Aorta (tissue), 5 donors: ENCODE measurements around the gene RASA3. TPM values are rescaled to one million over a fixed set of nuclear protein-coding genes. Genes with fewer than 3 reads are reported as not detected.
A peak's percentile ranks its signal among the peaks of the same experiment; 100 is the strongest.

Experiments
- ATAC-seq: fragments of 200-7000 bp; cut with Tn5 transposase; one replicate; pipeline ENCODE4 v1.9.1; 2022; ENCODE audit warnings: moderate library complexity; ENCODE audit not compliant: low FRiP score
- DNase-seq, 2 donors: peaks; one replicate each; pipeline ENCODE4 v3.0.0-alpha.2; 2020
- H3K27ac ChIP-seq, 2 donors: one replicate each; pipeline ENCODE4 v1.5.1; 2013; ENCODE audit warnings: low read length in 2 of 2, mild to moderate bottlenecking in 2 of 2, moderate library complexity in 2 of 2, control low read depth in 1 of 2, inconsistent platforms in 1 of 2, low read depth in 1 of 2
- H3K27me3 ChIP-seq, 2 donors: one replicate each; pipeline ENCODE4 v1.6.1; 2013; ENCODE audit warnings: control low read depth in 1 of 2, low read length in 1 of 2, mild to moderate bottlenecking in 1 of 2, moderate library complexity in 1 of 2; ENCODE audit not compliant: insufficient read depth in 2 of 2, control insufficient read depth in 1 of 2
- H3K36me3 ChIP-seq, 2 donors: one replicate each; pipeline ENCODE4 v1.6.1; 2013; ENCODE audit warnings: control low read depth in 1 of 2, low read length in 1 of 2, mild to moderate bottlenecking in 1 of 2; ENCODE audit not compliant: insufficient read depth in 2 of 2, control insufficient read depth in 1 of 2
- H3K4me1 ChIP-seq, 2 donors: one replicate each; pipeline ENCODE4 v1.6.1; 2013; ENCODE audit warnings: low read length in 2 of 2, control low read depth in 1 of 2, mild to moderate bottlenecking in 1 of 2, moderate library complexity in 1 of 2; ENCODE audit not compliant: insufficient read depth in 2 of 2, control insufficient read depth in 1 of 2
- H3K4me3 ChIP-seq, 2 donors: one replicate each; pipeline ENCODE4 v1.5.1; 2013; ENCODE audit warnings: low read length in 2 of 2, control low read depth in 1 of 2, mild to moderate bottlenecking in 1 of 2
- H3K9me3 ChIP-seq: one replicate; pipeline ENCODE4 v1.6.1; 2013; ENCODE audit warnings: mild to moderate bottlenecking, low read length; ENCODE audit not compliant: control insufficient read depth
- WGBS, 2 donors: extraction: QIAGEN DNeasy Blood & Tissue Kit; methylation state at CpG; one replicate each; pipeline ENCODE4 v1.1.7; 2013; 5-methylcytosine and 5-hydroxymethylcytosine counted together
- intact Hi-C, 2 donors: fragments of 100-400 bp; cut with DNase I; formaldehyde crosslinking; loops; one replicate each; pipeline versions ENCODE4 v1.14.2 to v1.15.0; 2022
- polyA plus RNA-seq, 2 donors: library from polyadenylated mRNA; stranded (reverse); fragments of 200-250 nt; gene quantifications; one replicate each; pipeline ENCODE4 v1.2.3, GENCODE V29; 2013
- total RNA-seq, 2 donors: library from RNA; stranded (reverse); fragmentation: NEBNext Ultra II Directional; extraction: Animal tissue kit (Norgen Biotek cat#: 25700); gene quantifications; one replicate each; pipeline ENCODE4 v1.2.1, GENCODE V29; 2021
- donor health status: healthy with polysubstance abuse.
- donor health status: Bipolar disorder and iron deficiency.
- donor health status: DM: no; HTN: no; CAD: no.
- donor health status: DM: no; HTN: no; CAD: no.
- donor health status: DM: yes; HTN: yes; CAD: no.

The RASA3 gene
- total and polyA plus RNA-seq, 4 donors, result 8.1 to 42.3 (median 28.9) TPM

DNA sequence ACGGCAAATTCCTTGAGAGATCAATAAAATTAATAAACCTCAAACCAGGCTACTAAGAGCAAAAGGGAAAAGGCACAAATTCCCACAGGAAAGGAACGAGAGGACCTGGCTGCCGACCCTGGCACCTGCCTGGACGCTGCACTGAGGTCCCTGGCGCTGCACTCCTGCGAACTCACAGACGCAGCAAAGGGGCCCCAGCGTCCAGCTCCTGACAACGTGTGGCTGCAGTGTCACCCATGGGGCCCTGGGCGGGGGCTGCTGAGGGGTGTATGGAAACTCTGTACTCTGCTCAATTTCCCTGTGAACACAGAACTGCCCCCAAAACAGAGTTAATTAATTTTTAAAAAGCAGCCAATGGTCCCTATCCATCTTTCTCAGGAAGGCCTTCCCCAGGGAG, 97.2 kb downstream of the RASA3 start:
- intact Hi-C loops, result no loop called here
- Histone ChIP-seq H3K9me3 (no peaks in the 10 kb centered on the region), H3K36me3 (no peaks in the 10 kb centered on the region), H3K4me3 (no peak overlapping the region), H3K4me1 (no peaks in the 10 kb centered on the region), H3K27me3 (no peaks in the 10 kb centered on the region), H3K27ac (no peak overlapping the region)
- ATAC-seq (peak; percentile 13), DNase-seq (no peak)
- WGBS, 2 donors, result 81 to 85% methylated on average over 10 of the region's 10 CpGs

DNA sequence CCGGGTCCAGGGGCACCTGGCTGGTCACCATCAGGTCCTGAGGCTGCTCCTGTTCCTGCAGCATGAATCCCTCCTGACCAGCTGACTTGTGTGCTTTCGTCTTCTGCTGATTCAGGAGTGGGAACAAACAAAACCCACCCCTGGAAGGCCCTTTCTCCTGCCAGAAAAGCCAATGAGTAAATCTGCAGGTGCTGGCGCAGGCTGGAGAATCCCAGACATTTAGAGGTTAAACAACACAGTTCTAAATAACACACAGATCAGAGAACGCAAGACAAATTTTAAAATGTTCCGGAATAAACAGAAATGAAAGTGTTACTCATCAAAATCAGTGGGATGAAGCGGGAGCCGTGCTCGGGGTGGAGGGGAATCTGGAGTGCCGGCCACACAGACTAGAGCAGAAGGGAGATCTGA, 97.9 kb downstream of the RASA3 start:
- Histone ChIP-seq H3K4me1 (no peaks in the 10 kb centered on the region), H3K27me3 (no peaks in the 10 kb centered on the region), H3K9me3 (no peaks in the 10 kb centered on the region), H3K4me3 (no peak overlapping the region), H3K27ac (no peak overlapping the region), H3K36me3 (no peaks in the 10 kb centered on the region)
- intact Hi-C loops, result no loop called here
- no peak for DNase-seq
- WGBS, 2 donors, result 38 to 52% methylated on average over 9 of the region's 9 CpGs
- no peak for ATAC-seq

DNA sequence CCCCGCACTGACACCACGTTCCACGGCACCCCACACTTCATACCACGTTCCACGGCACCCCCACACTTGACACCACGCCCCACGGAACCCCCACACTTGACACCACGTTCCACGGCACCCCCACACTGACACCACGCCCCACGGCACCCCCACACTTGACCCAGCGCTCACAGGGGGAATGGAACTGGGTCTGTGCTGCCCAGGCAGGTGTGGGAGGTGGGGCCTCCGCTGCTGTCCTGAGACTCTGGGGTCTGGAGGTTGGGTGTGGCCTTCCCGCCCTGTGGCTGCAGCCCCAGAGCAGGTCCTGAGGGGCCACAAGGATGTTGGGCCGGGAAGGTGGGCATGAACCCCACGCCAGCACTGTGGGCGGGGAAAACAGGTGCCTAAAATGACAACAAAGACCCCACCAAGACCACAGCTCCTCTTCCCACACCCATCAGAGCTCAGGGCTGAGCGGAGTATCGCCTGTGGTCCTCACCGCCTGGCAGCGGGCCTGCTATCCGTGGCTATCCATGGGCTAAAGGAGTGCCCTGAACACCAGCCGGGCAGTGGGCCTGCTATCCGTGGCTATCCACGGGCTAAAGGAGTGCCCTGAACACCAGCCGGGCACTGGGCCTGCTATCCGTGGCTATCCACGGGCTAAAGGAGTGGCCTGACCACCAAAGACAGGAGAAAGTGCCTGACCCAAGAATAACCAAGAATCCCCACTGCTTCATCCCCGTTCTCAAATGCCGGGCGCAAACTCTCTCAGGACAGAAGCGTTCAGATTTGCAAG, 98.7 kb downstream of the RASA3 start:
- no peaks in the 10 kb centered on the region for H3K9me3 ChIP-seq
- intact Hi-C loops, result no loop called here
- no peak overlapping the region for H3K4me3 ChIP-seq
- H3K27me3 ChIP-seq, result no peaks in the 10 kb centered on the region
- H3K36me3 ChIP-seq, result no peaks in the 10 kb centered on the region
- 90 to 91% methylated on average over 32 of the region's 32 CpGs for WGBS, 2 donors
- H3K4me1 ChIP-seq, result no peaks in the 10 kb centered on the region
- H3K27ac ChIP-seq, result peak overlapping the region in 1 of 2 donors; percentile 1
- DNase-seq (no peak), ATAC-seq (no peak)

DNA sequence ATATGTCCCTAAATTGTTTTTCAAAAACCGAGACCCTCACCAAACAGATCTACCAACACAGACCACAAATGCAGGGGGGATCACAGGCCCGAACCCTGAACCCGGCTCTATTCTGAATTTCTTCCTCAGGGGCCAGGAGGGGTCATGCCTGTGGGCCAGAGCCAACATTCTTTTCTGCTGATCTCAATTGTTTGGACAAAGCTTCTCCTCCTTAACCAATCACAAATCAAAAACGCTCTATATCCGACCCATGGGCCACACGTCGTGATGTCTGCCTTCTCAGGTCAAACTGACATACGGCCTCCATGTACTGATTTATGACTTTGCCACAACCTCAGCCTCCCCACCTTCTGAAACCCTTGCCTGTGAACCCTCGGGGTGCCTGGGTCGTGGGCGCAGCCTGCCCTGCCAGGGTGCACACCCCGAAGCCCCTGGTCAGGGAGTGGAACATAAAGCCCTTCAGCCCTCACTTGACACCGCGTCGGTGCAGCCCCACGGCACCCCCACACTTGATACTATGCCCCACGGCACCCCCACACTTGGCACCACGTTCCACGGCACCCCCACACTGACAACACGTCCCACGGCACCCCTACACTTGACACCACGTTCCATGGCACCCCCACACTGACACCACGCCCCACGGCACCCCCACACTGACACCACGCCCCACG, 100.2 kb downstream of the RASA3 start:
- intact Hi-C loops, result no loop called here
- DNase-seq, result no peak
- 58 to 62% methylated on average over 26 of the region's 26 CpGs for WGBS, 2 donors

DNA sequence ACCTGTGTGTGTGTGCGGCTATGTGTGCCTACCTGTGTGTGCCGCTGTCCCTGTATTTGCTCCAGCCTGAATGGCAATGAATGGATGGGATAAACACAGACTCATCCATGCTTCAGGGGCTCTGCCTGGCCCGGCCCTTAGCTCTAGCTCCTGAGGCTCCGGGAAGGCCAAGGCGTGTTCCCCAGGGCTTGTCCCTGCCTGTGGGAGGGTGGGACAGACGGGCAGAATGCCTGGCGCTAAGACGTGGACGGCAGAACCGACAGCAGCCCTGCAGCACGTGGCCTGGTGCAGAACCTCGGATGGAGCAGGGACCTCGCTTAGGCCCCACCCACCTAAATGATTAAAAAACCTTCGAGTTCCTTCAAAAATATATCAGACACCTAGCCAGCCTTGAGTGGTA, 100.8 kb downstream of the RASA3 start:
- intact Hi-C loops, result no loop called here
- 20 to 33% methylated on average over 14 of the region's 14 CpGs for WGBS, 2 donors
- Histone ChIP-seq H3K9me3 (no peaks in the 10 kb centered on the region), H3K27me3 (no peaks in the 10 kb centered on the region), H3K27ac (no peak overlapping the region), H3K4me1 (no peaks in the 10 kb centered on the region), H3K4me3 (no peak overlapping the region), H3K36me3 (no peaks in the 10 kb centered on the region)
- DNase-seq (no peak), ATAC-seq (no peak)

More for the DNA sequence above, 100.2 kb downstream of the RASA3 start:
- ATAC-seq, result no peak
- Histone ChIP-seq H3K4me3 (no peak overlapping the region), H3K4me1 (no peaks in the 10 kb centered on the region), H3K36me3 (no peaks in the 10 kb centered on the region), H3K9me3 (no peaks in the 10 kb centered on the region), H3K27ac (peak overlapping the region in 1 of 2 donors; percentile 20), H3K27me3 (no peaks in the 10 kb centered on the region)

GRCh38 chr13:114030666-114031610, 101.5 kb downstream of the RASA3 start:
- WGBS, 2 donors, result 92 to 95% methylated on average over 28 of the region's 28 CpGs
- no peak overlapping the region for H3K4me3 ChIP-seq
- H3K4me1 ChIP-seq, result no peaks in the 10 kb centered on the region
- H3K27me3 ChIP-seq, result no peaks in the 10 kb centered on the region
- DNase-seq, result peak in 1 of 2 donors; percentile 71
- H3K27ac ChIP-seq, result no peak overlapping the region
- no peak for ATAC-seq
- no peaks in the 10 kb centered on the region for H3K9me3 ChIP-seq
- H3K36me3 ChIP-seq, result no peaks in the 10 kb centered on the region
- intact Hi-C loops, result no loop called here

- intact Hi-C loops, result loop anchor here in 1 of 2 donors (5.0 kb wide), 1 partner anchor 102 kb away; the partner anchor contains the start of gene RASA3
- DNase-seq (peak in 1 of 2 donors; percentile 70), ATAC-seq (no peak)
- H3K4me3 ChIP-seq, result no peak overlapping the region
- no peaks in the 10 kb centered on the region for H3K27me3 ChIP-seq
- H3K36me3 ChIP-seq, result no peaks in the 10 kb centered on the region
- no peaks in the 10 kb centered on the region for H3K4me1 ChIP-seq
- H3K27ac ChIP-seq, result no peak overlapping the region
- 87 to 88% methylated on average over 23 of the region's 23 CpGs for WGBS, 2 donors
- no peaks in the 10 kb centered on the region for H3K9me3 ChIP-seq
Observed at GRCh38 chr13:114029866-114030625, 102.4 kb downstream of the RASA3 start.

- WGBS, 2 donors, result 88 to 89% methylated on average over 21 of the region's 21 CpGs
- Histone ChIP-seq H3K27me3 (no peaks in the 10 kb centered on the region), H3K4me3 (no peak overlapping the region), H3K27ac (no peak overlapping the region), H3K4me1 (no peaks in the 10 kb centered on the region), H3K9me3 (no peaks in the 10 kb centered on the region), H3K36me3 (no peaks in the 10 kb centered on the region)
- DNase-seq, result peak in 1 of 2 donors; percentile 67
- ATAC-seq, result no peak
- intact Hi-C loops, result loop anchor here in 1 of 2 donors (5.0 kb wide), 1 partner anchor 104 kb away; the partner anchor contains the start of gene RASA3
Observed at GRCh38 chr13:114027826-114028225, 104.6 kb downstream of the RASA3 start.
